ENCODE data around the gene GRK6. TPM values are rescaled to one million over a fixed set of nuclear protein-coding genes. Genes with fewer than 3 reads are reported as not detected.

Gene GRK6
- total RNA-seq, 1 donor: 19.2 TPM

- no peak for TF ChIP-seq CTCF (IDR thresholded peaks at IDR 0.05; ENCODE audit: extremely low read depth, low read depth, low read length)
- H3K4me3 ChIP-seq (ENCODE audit: insufficient read depth, low read length): no peak overlapping the region
- no peak overlapping the region for H3K27ac ChIP-seq (ENCODE audit: low read depth, low read length)
- H3K36me3 ChIP-seq (ENCODE audit: insufficient read depth, low read length): peaks cover 24% of the 10 kb centered on the region
- peak; percentile 54 for DNase-seq (ENCODE audit: insufficient read length, low spot score, missing footprints)
- no peaks in the 10 kb centered on the region for H3K27me3 ChIP-seq (ENCODE audit: insufficient read depth, low read length)
- H4K20me1 ChIP-seq (ENCODE audit: insufficient read depth, low read length): peaks cover 2% of the 10 kb centered on the region
- no peak overlapping the region for H2AFZ ChIP-seq (ENCODE audit: low read length)
- no peaks in the 10 kb centered on the region for H3K79me2 ChIP-seq (ENCODE audit: insufficient read depth, low read length)
- H3K9me3 ChIP-seq (ENCODE audit: low read depth, low read length): no peaks in the 10 kb centered on the region
- no peaks in the 10 kb centered on the region for H3K4me1 ChIP-seq (ENCODE audit: insufficient read depth, low read length)
- H3K4me2 ChIP-seq (ENCODE audit: insufficient read depth, low read length): no peak overlapping the region
Measured at GRCh38 chr5:177434942-177435738, 8.7 kb downstream of the GRK6 start.

GRCh38 chr5:177435847-177436536 is 9.5 kb downstream of the GRK6 start:
- Histone ChIP-seq H3K9me3 (ENCODE audit: low read depth, low read length) (no peaks in the 10 kb centered on the region), H3K4me3 (ENCODE audit: insufficient read depth, low read length) (no peak overlapping the region), H3K27me3 (ENCODE audit: insufficient read depth, low read length) (no peaks in the 10 kb centered on the region), H3K36me3 (ENCODE audit: insufficient read depth, low read length) (peaks cover 27% of the 10 kb centered on the region), H4K20me1 (ENCODE audit: insufficient read depth, low read length) (no peaks in the 10 kb centered on the region), H3K27ac (ENCODE audit: low read depth, low read length) (no peak overlapping the region), H3K4me2 (ENCODE audit: insufficient read depth, low read length) (no peak overlapping the region), H3K79me2 (ENCODE audit: insufficient read depth, low read length) (no peaks in the 10 kb centered on the region), H2AFZ (ENCODE audit: low read length) (no peak overlapping the region), H3K4me1 (ENCODE audit: insufficient read depth, low read length) (no peaks in the 10 kb centered on the region)
- DNase-seq (ENCODE audit: insufficient read length, low spot score, missing footprints): peak; percentile 68
- no peak for TF ChIP-seq CTCF (IDR thresholded peaks at IDR 0.05; ENCODE audit: extremely low read depth, low read depth, low read length)

GRCh38 chr5:177437623-177438022 is 11.1 kb downstream of the GRK6 start:
- no peak overlapping the region for H3K4me3 ChIP-seq (ENCODE audit: insufficient read depth, low read length)
- no peak overlapping the region for H2AFZ ChIP-seq (ENCODE audit: low read length)

More at GRCh38 chr5:177437623-177438022, 11.1 kb downstream of the GRK6 start:
- no peaks in the 10 kb centered on the region for H3K4me1 ChIP-seq (ENCODE audit: insufficient read depth, low read length)
- H3K27me3 ChIP-seq (ENCODE audit: insufficient read depth, low read length): no peaks in the 10 kb centered on the region
- no peaks in the 10 kb centered on the region for H3K79me2 ChIP-seq (ENCODE audit: insufficient read depth, low read length)
- no peak for TF ChIP-seq CTCF (IDR thresholded peaks at IDR 0.05; ENCODE audit: extremely low read depth, low read depth, low read length)
- no peaks in the 10 kb centered on the region for H4K20me1 ChIP-seq (ENCODE audit: insufficient read depth, low read length)
- H3K27ac ChIP-seq (ENCODE audit: low read depth, low read length): no peak overlapping the region
- DNase-seq (ENCODE audit: insufficient read length, low spot score, missing footprints): peak; percentile 79
- H3K9me3 ChIP-seq (ENCODE audit: low read depth, low read length): no peaks in the 10 kb centered on the region
- no peak overlapping the region for H3K4me2 ChIP-seq (ENCODE audit: insufficient read depth, low read length)
- H3K36me3 ChIP-seq (ENCODE audit: insufficient read depth, low read length): peaks cover 23% of the 10 kb centered on the region

All from osteoblast (primary cell).